IPS-11a (cell line): ENCODE results near the gene RNF2.
"Not testable (repeated sequence)": the region's sequence is repeated elsewhere in the genome, so short reads cannot be mapped to it uniquely, and the experiment has no call there.

Experiments used
- H3K4me3 ChIP-seq: one replicate; pipeline ENCODE4 v1.5.1; 2013; ENCODE audit warnings: low read depth, low read length, control low read depth

The RNF2 gene

GRCh38 chr1:185049670-185050069, 4.3 kb downstream of the RNF2 start:
- H3K4me3 ChIP-seq, result no peak overlapping the region

- H3K4me3 ChIP-seq, result no peak overlapping the region
Measured at GRCh38 chr1:185050823-185051451, 5.6 kb downstream of the RNF2 start.

- H3K4me3 ChIP-seq, result no peak overlapping the region
Measured at GRCh38 chr1:185053204-185053603, 7.8 kb downstream of the RNF2 start.

- H3K4me3 ChIP-seq, result no peak overlapping the region
Measured at GRCh38 chr1:185054365-185055060, 9.2 kb downstream of the RNF2 start.

GRCh38 chr1:185058110-185058509, 12.8 kb downstream of the RNF2 start:
- no peak overlapping the region for H3K4me3 ChIP-seq

GRCh38 chr1:185058876-185059275, 13.5 kb downstream of the RNF2 start:
- no peak overlapping the region for H3K4me3 ChIP-seq

- no peak overlapping the region for H3K4me3 ChIP-seq
Measured at GRCh38 chr1:185059950-185060571, 14.7 kb downstream of the RNF2 start.

- no peak overlapping the region for H3K4me3 ChIP-seq
Measured at GRCh38 chr1:185062710-185063370, 17.5 kb downstream of the RNF2 start.

GRCh38 chr1:185063719-185064118, 18.4 kb downstream of the RNF2 start:
- H3K4me3 ChIP-seq, result no peak overlapping the region

GRCh38 chr1:185065006-185065405, 19.6 kb downstream of the RNF2 start:
- not testable (repeated sequence) for H3K4me3 ChIP-seq

- no peak overlapping the region for H3K4me3 ChIP-seq
Measured at GRCh38 chr1:185066181-185066580, 20.8 kb downstream of the RNF2 start.

- no peak overlapping the region for H3K4me3 ChIP-seq
Measured at GRCh38 chr1:185068341-185068740, 23.0 kb downstream of the RNF2 start.

GRCh38 chr1:185069202-185069772, 23.9 kb downstream of the RNF2 start:
- no peak overlapping the region for H3K4me3 ChIP-seq

GRCh38 chr1:185070051-185070450, 24.7 kb downstream of the RNF2 start:
- no peak overlapping the region for H3K4me3 ChIP-seq

- H3K4me3 ChIP-seq, result no peak overlapping the region
Measured at GRCh38 chr1:185073725-185074124, 28.4 kb downstream of the RNF2 start.

- no peak overlapping the region for H3K4me3 ChIP-seq
Measured at GRCh38 chr1:185074307-185074706, 28.9 kb downstream of the RNF2 start.

- no peak overlapping the region for H3K4me3 ChIP-seq
Measured at GRCh38 chr1:185075476-185075875, 30.1 kb downstream of the RNF2 start.

- no peak overlapping the region for H3K4me3 ChIP-seq
Measured at GRCh38 chr1:185077374-185077773, 32.0 kb downstream of the RNF2 start.

- H3K4me3 ChIP-seq, result no peak overlapping the region
Measured at GRCh38 chr1:185080422-185080821, 35.1 kb downstream of the RNF2 start.

- H3K4me3 ChIP-seq, result no peak overlapping the region
Measured at GRCh38 chr1:185083818-185084217, 38.5 kb downstream of the RNF2 start.

GRCh38 chr1:185087101-185087500, 41.7 kb downstream of the RNF2 start:
- H3K4me3 ChIP-seq, result no peak overlapping the region
